B cell (primary cell): ENCODE results near the gene FREM2.

ENCODE experiments used
- EZH2 ChIP-seq: IDR thresholded peaks from 2 replicates; pipeline ENCODE4 v1.6.1; 2012; ENCODE audit warnings: borderline replicate concordance, low read depth, mild to moderate bottlenecking, moderate library complexity, low read length; ENCODE audit not compliant: insufficient read depth, poor library complexity, severe bottlenecking
- TF ChIP-seq, protein P1 (sequence below): fragments of 200-600 bp; IDR thresholded peaks from one replicate; pipeline ENCODE4 v1.8.0; 2022; ENCODE audit warnings: antibody characterized with exemption, mild to moderate bottlenecking

DNA sequence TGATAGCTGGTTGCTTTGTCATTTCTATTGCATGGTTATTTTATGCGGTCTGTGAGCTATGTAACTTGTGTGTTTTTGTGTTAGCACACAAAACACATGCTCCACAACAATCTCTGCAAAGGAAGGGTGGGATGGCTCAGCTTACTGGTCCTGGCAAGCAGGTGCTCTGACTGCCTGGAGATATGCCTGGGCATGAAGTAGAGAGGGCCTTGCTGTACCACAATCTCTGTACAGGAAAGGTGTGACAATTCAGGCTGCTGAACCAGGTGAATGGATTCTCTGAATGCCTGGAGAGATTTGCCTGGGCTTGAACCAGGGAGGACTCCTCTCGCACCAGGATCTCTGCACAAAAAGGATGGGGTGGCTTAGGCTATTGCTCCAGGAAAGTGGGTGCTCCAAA lies 234.2 kb downstream of the FREM2 start:
- no peak for TF ChIP-seq EZH2
- TF ChIP-seq, protein P1, sequence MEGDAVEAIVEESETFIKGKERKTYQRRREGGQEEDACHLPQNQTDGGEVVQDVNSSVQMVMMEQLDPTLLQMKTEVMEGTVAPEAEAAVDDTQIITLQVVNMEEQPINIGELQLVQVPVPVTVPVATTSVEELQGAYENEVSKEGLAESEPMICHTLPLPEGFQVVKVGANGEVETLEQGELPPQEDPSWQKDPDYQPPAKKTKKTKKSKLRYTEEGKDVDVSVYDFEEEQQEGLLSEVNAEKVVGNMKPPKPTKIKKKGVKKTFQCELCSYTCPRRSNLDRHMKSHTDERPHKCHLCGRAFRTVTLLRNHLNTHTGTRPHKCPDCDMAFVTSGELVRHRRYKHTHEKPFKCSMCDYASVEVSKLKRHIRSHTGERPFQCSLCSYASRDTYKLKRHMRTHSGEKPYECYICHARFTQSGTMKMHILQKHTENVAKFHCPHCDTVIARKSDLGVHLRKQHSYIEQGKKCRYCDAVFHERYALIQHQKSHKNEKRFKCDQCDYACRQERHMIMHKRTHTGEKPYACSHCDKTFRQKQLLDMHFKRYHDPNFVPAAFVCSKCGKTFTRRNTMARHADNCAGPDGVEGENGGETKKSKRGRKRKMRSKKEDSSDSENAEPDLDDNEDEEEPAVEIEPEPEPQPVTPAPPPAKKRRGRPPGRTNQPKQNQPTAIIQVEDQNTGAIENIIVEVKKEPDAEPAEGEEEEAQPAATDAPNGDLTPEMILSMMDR, result no peak
